IPS-20b (cell line): ENCODE data around the gene DEDD2.
A peak's percentile ranks its signal among the peaks of the same experiment; 100 is the strongest.

Experiments used
- H3K27ac ChIP-seq: one replicate; pipeline ENCODE4 v1.5.1; 2013; ENCODE audit warnings: low read length
- H3K27me3 ChIP-seq: 2 replicates; pipeline ENCODE4 v1.6.1; 2013; ENCODE audit warnings: mild to moderate bottlenecking, low read length, inconsistent platforms; ENCODE audit not compliant: insufficient read depth
- H3K36me3 ChIP-seq: 2 replicates; pipeline ENCODE4 v1.6.1; 2013; ENCODE audit warnings: low read depth, mild to moderate bottlenecking, inconsistent platforms, low read length, moderate library complexity; ENCODE audit not compliant: insufficient read depth
- H3K4me1 ChIP-seq: 2 replicates; pipeline ENCODE4 v1.6.1; 2013; ENCODE audit warnings: mild to moderate bottlenecking, control low read depth, inconsistent platforms, low read length, moderate library complexity; ENCODE audit not compliant: insufficient read depth
- H3K4me3 ChIP-seq: 2 replicates; pipeline ENCODE4 v1.5.1; 2013; ENCODE audit warnings: mild to moderate bottlenecking, low read length, inconsistent platforms
- H3K9ac ChIP-seq: 2 replicates; pipeline ENCODE4 v1.6.1; 2013; ENCODE audit warnings: low read depth, mild to moderate bottlenecking, inconsistent platforms, low read length, moderate library complexity
- H3K9me3 ChIP-seq: 2 replicates; pipeline ENCODE4 v1.6.1; 2013; ENCODE audit warnings: mild to moderate bottlenecking, low read depth, low read length, inconsistent platforms; ENCODE audit not compliant: insufficient read depth

Gene DEDD2

GRCh38 chr19:42219812-42220750 lies 2.6 kb upstream of the DEDD2 start, which contains the start of gene ZNF526:
Gene ZNF526, plus strand, starts transcription at chr19:42220312. Its CDS starts 4,092 bp downstream, at chr19:42224404.
- Histone ChIP-seq H3K4me1 (peaks cover 8% of the 10 kb centered on the region; the same call in 1 of the 2 replicates), H3K36me3 (peaks cover 23% of the 10 kb centered on the region), H3K9ac (peak within 1 kb of the TSS; percentile 90), H3K9me3 (no peaks in the 10 kb centered on the region), H3K27me3 (no peaks in the 10 kb centered on the region), H3K4me3 (peak within 1 kb of the TSS; percentile 90), H3K27ac (peak within 1 kb of the TSS; percentile 66)

- Histone ChIP-seq H3K27ac (peak overlapping the region; percentile 26), H3K9ac (peak overlapping the region; percentile 89), H3K27me3 (no peaks in the 10 kb centered on the region), H3K9me3 (no peaks in the 10 kb centered on the region), H3K4me3 (peak overlapping the region; percentile 90), H3K36me3 (peaks cover 31% of the 10 kb centered on the region), H3K4me1 (peaks cover 8% of the 10 kb centered on the region; the same call in 1 of the 2 replicates)
These were observed 591 bp downstream of the DEDD2 start for GRCh38 chr19:42216653-42217519.

GRCh38 chr19:42214810-42215485 lies 2.5 kb downstream of the DEDD2 start:
- H3K9me3 ChIP-seq, result no peaks in the 10 kb centered on the region
- H3K27me3 ChIP-seq, result no peaks in the 10 kb centered on the region
- no peak overlapping the region for H3K4me3 ChIP-seq
- H3K36me3 ChIP-seq, result peaks cover 42% of the 10 kb centered on the region
- no peak overlapping the region for H3K9ac ChIP-seq
- no peak overlapping the region for H3K27ac ChIP-seq
- H3K4me1 ChIP-seq, result peaks cover 5% of the 10 kb centered on the region; the same call in 1 of the 2 replicates

GRCh38 chr19:42212886-42213285 lies 4.6 kb downstream of the DEDD2 start:
- Histone ChIP-seq H3K9ac (no peak overlapping the region), H3K27ac (no peak overlapping the region), H3K9me3 (no peaks in the 10 kb centered on the region), H3K36me3 (peaks cover 63% of the 10 kb centered on the region), H3K4me3 (no peak overlapping the region), H3K27me3 (no peaks in the 10 kb centered on the region), H3K4me1 (peaks cover 5% of the 10 kb centered on the region; the same call in 1 of the 2 replicates)

- Histone ChIP-seq H3K4me3 (no peak overlapping the region), H3K36me3 (peaks cover 81% of the 10 kb centered on the region), H3K9ac (no peak overlapping the region), H3K27me3 (no peaks in the 10 kb centered on the region), H3K27ac (no peak overlapping the region), H3K9me3 (no peaks in the 10 kb centered on the region), H3K4me1 (peaks cover 8% of the 10 kb centered on the region)
These were observed 8.9 kb downstream of the DEDD2 start for GRCh38 chr19:42208612-42209011.

GRCh38 chr19:42207767-42208271 lies 9.7 kb downstream of the DEDD2 start:
- Histone ChIP-seq H3K27me3 (no peaks in the 10 kb centered on the region), H3K4me1 (peaks cover 8% of the 10 kb centered on the region), H3K27ac (no peak overlapping the region), H3K36me3 (peaks cover 81% of the 10 kb centered on the region), H3K9ac (no peak overlapping the region), H3K4me3 (no peak overlapping the region), H3K9me3 (no peaks in the 10 kb centered on the region)

GRCh38 chr19:42206871-42207755 lies 10.4 kb downstream of the DEDD2 start:
- Histone ChIP-seq H3K9ac (no peak overlapping the region), H3K36me3 (peaks cover 85% of the 10 kb centered on the region), H3K4me1 (peaks cover 8% of the 10 kb centered on the region), H3K27ac (no peak overlapping the region), H3K27me3 (no peaks in the 10 kb centered on the region), H3K4me3 (no peak overlapping the region), H3K9me3 (no peaks in the 10 kb centered on the region)

GRCh38 chr19:42204664-42205063 lies 12.8 kb downstream of the DEDD2 start:
- H3K36me3 ChIP-seq, result peaks cover 93% of the 10 kb centered on the region
- no peaks in the 10 kb centered on the region for H3K27me3 ChIP-seq
- peaks cover 8% of the 10 kb centered on the region for H3K4me1 ChIP-seq
- peak overlapping the region; percentile 20; the same call in 1 of the 2 replicates for H3K4me3 ChIP-seq
- peak overlapping the region; percentile 63; the same call in 1 of the 2 replicates for H3K9ac ChIP-seq
- H3K27ac ChIP-seq, result no peak overlapping the region
- no peaks in the 10 kb centered on the region for H3K9me3 ChIP-seq

- Histone ChIP-seq H3K4me3 (no peak overlapping the region), H3K27me3 (no peaks in the 10 kb centered on the region), H3K9me3 (no peaks in the 10 kb centered on the region), H3K27ac (no peak overlapping the region), H3K36me3 (peaks cover 93% of the 10 kb centered on the region), H3K4me1 (peaks cover 8% of the 10 kb centered on the region), H3K9ac (no peak overlapping the region)
These were observed 13.8 kb downstream of the DEDD2 start for GRCh38 chr19:42203700-42204099.

- Histone ChIP-seq H3K27ac (no peak overlapping the region), H3K36me3 (peaks cover 83% of the 10 kb centered on the region), H3K9ac (no peak overlapping the region), H3K4me3 (no peak overlapping the region), H3K27me3 (no peaks in the 10 kb centered on the region), H3K4me1 (peaks cover 8% of the 10 kb centered on the region), H3K9me3 (no peaks in the 10 kb centered on the region)
These were observed 15.1 kb downstream of the DEDD2 start for GRCh38 chr19:42202290-42202880.
